SU-DHL-6 (cell line): ENCODE results near the gene ADRA2B.

Experiments
- H2AFZ ChIP-seq: fragments of 200-600 bp; sonication (generic); 2 replicates; pipeline ENCODE4 v1.6.1; 2014; ENCODE audit warnings: low read depth, mild to moderate bottlenecking, moderate library complexity, mixed read lengths, antibody characterized with exemption, low read length; ENCODE audit not compliant: severe bottlenecking
- H3F3A ChIP-seq: fragments of 200-600 bp; shearing (Covaris generic); 2 replicates; pipeline ENCODE4 v1.6.0; 2016; ENCODE audit warnings: antibody characterized with exemption, mild to moderate bottlenecking; ENCODE audit not compliant: insufficient read depth
- H3K27ac ChIP-seq: fragments of 200-600 bp; sonication (generic); 2 replicates; pipeline ENCODE4 v1.5.1; 2016; ENCODE audit warnings: low read depth, mild to moderate bottlenecking, low read length, moderate library complexity, mixed read lengths
- H3K27me3 ChIP-seq: fragments of 200-600 bp; sonication (generic), shearing (Covaris generic); 2 replicates; pipeline ENCODE4 v1.6.0; 2014; ENCODE audit warnings: mild to moderate bottlenecking, low read length
- H3K36me3 ChIP-seq: fragments of 200-600 bp; sonication (generic); 2 replicates; pipeline ENCODE4 v1.6.1; 2014; ENCODE audit warnings: mild to moderate bottlenecking, low read length, mixed read lengths
- H3K4me2 ChIP-seq: fragments of 300-600, 200-600 bp; shearing (Covaris generic), sonication (generic); 2 replicates; pipeline ENCODE4 v1.6.0; 2014; ENCODE audit warnings: low read length, low read depth, mild to moderate bottlenecking; ENCODE audit not compliant: poor library complexity, severe bottlenecking
- H3K4me3 ChIP-seq: fragments of 200-600 bp; sonication (generic); 2 replicates; pipeline ENCODE4 v1.5.1; 2014; ENCODE audit warnings: antibody characterized with exemption, low read length, mild to moderate bottlenecking, mixed read lengths; ENCODE audit not compliant: insufficient read depth, poor library complexity, severe bottlenecking
- H3K79me2 ChIP-seq: fragments of 200-600 bp; sonication (generic); 2 replicates; pipeline ENCODE4 v1.6.1; 2014; ENCODE audit warnings: mild to moderate bottlenecking, low read length, moderate library complexity; ENCODE audit not compliant: insufficient read depth
- H3K9ac ChIP-seq: fragments of 200-600 bp; sonication (generic); 2 replicates; pipeline ENCODE4 v1.7.0; 2014; ENCODE audit warnings: mild to moderate bottlenecking, low read length
- H3K9me2 ChIP-seq: fragments of 200-600 bp; sonication (generic); replicated peaks from 2 replicates; pipeline ENCODE4 v1.6.1; 2014; ENCODE audit warnings: low read length; ENCODE audit not compliant: insufficient read depth
- H3K9me3 ChIP-seq: fragments of 200-600 bp; sonication (generic); 2 replicates; pipeline ENCODE4 v1.6.1; 2014; ENCODE audit warnings: low read length, mixed read lengths; ENCODE audit not compliant: insufficient read depth
- H4K20me1 ChIP-seq: fragments of 200-600 bp; sonication (generic); 2 replicates; pipeline ENCODE4 v1.6.1; 2014; ENCODE audit warnings: low read depth, mild to moderate bottlenecking, antibody characterized with exemption, low read length, moderate library complexity, mixed read lengths
- CTCF ChIP-seq: fragments of 200-600 bp; sonication (generic); IDR thresholded peaks from one replicate; pipeline ENCODE4 v1.5.1; 2017; ENCODE audit warnings: antibody characterized with exemption, mild to moderate bottlenecking, low read length, moderate library complexity; ENCODE audit not compliant: insufficient read depth, poor library complexity, severe bottlenecking
- EZH2phosphoT487 ChIP-seq: fragments of 200-600 bp; sonication (generic), shearing (Covaris generic); conservative IDR thresholded peaks from 2 replicates; pipeline ENCODE4 v1.6.1; 2018; ENCODE audit warnings: mild to moderate bottlenecking, antibody characterized with exemption, low read length, moderate library complexity, mixed read lengths

ADRA2B gene

DNA sequence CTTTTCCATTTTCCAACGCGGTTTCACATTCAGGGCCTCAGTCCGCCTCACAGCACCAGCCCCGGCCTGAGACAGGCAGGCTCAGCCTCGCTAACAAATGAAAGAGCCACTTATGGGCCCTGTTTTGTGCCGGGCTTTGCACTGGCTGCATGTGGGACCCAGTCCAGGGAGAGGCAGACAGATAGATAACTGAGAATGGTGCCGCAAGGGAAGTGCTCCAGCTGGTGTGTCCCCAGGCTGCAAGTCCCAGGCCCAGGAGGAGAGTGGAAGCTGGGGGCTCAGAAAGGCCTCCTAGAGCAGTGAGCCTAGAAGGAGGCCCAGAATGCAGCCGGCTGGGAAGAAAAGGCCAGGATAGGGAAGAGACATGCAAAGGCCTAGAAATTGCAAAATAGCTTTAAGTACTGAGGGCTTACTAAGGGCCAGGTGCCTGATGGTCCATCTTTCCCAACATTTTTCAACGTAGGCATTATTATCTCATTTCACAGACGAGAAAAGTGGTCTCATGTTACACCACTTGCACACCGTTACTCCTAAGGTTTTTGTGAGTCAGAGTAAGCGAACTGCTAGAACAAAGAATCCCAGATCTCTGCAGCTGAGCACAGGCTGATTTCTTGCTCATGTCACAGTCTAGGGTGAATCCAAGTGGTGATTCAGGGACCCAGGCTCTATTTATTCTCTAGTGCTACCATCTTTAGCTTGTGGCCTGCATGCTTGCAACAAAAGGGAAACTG is 26.0 kb downstream of the ADRA2B start:
- Histone ChIP-seq H3K9ac (no peak overlapping the region), H3K27ac (no peak overlapping the region), H3K27me3 (no peaks in the 10 kb centered on the region), H3F3A (no peaks in the 10 kb centered on the region), H3K9me2 (no peaks in the 10 kb centered on the region), H3K4me3 (no peak overlapping the region), H3K79me2 (no peaks in the 10 kb centered on the region), H3K9me3 (no peaks in the 10 kb centered on the region), H3K4me2 (no peak overlapping the region), H2AFZ (no peak overlapping the region), H4K20me1 (no peaks in the 10 kb centered on the region), H3K36me3 (no peaks in the 10 kb centered on the region)
- TF ChIP-seq CTCF (no peak), EZH2phosphoT487 (no peak)

DNA sequence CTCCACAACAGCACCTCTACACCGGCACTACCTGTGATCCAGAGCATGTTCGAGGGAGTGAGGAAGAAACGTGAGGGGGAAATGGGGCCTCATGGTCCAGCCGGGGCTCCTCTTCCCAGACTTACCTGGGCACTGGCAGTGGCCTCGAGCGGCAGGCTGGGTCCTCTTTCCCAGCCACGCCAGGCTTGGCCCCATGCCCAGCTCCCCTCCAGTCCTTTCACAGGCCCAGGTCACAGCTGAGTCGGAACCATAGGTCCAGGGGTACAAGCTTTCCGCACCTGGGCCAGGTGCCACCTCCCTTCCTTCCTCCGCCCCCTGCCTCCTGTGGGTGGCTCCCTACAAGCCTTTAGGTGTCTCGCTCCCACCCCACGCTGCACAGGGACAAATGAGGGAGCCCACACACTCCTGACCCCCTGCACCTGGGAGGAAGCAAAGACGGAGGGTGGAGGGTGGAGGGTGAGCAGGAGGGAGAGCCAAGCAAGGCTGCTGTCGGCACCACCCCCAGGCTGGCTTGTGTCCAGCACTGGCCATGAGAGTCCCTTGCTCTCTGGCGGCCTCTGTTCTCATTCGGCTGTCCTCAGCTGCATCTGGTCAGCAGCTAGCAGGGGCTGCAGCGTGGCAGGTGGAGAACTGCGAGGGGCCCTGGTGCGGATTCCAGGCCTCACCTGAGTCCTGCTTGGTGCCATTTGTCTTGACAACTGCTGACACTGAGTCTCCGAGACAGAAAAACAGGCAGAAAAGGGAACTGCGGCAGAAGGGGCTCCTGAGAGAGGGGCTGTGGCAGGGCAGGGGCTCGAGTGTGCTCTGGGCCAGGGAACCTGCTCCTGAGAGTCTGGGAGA is 26.8 kb downstream of the ADRA2B start:
- no peak overlapping the region for H3K27ac ChIP-seq
- H3K9me3 ChIP-seq: no peaks in the 10 kb centered on the region
- H3K9ac ChIP-seq: no peak overlapping the region
- H3K36me3 ChIP-seq: no peaks in the 10 kb centered on the region
- H3K4me3 ChIP-seq: no peak overlapping the region
- H2AFZ ChIP-seq: no peak overlapping the region
- H3K9me2 ChIP-seq: no peaks in the 10 kb centered on the region
- no peaks in the 10 kb centered on the region for H3K27me3 ChIP-seq
- no peak overlapping the region for H3K4me2 ChIP-seq
- H4K20me1 ChIP-seq: no peaks in the 10 kb centered on the region
- H3K79me2 ChIP-seq: no peaks in the 10 kb centered on the region
- no peak for TF ChIP-seq EZH2phosphoT487
- no peak for TF ChIP-seq CTCF
- H3F3A ChIP-seq: no peaks in the 10 kb centered on the region

- H4K20me1 ChIP-seq: no peaks in the 10 kb centered on the region
- no peak overlapping the region for H2AFZ ChIP-seq
- no peaks in the 10 kb centered on the region for H3K9me3 ChIP-seq
- H3K79me2 ChIP-seq: no peaks in the 10 kb centered on the region
- TF ChIP-seq CTCF (no peak), EZH2phosphoT487 (no peak)
- no peaks in the 10 kb centered on the region for H3K36me3 ChIP-seq
- no peaks in the 10 kb centered on the region for H3F3A ChIP-seq
- H3K27ac ChIP-seq: no peak overlapping the region
- H3K4me3 ChIP-seq: no peak overlapping the region
- no peaks in the 10 kb centered on the region for H3K9me2 ChIP-seq
- H3K9ac ChIP-seq: no peak overlapping the region
- no peak overlapping the region for H3K4me2 ChIP-seq
- no peaks in the 10 kb centered on the region for H3K27me3 ChIP-seq
These were observed 27.7 kb downstream of the ADRA2B start for GRCh38 chr2:96088340-96089335.
